Natural killer cell (primary cell): ENCODE measurements around the gene CFL2. TPM values are rescaled to one million over a fixed set of nuclear protein-coding genes. Genes with fewer than 3 reads are reported as not detected.

ENCODE experiments used
- ATAC-seq, 3 donors: fragments of 150-1000 bp in 2 of 3; fragments of 200-7000 bp in 1 of 3; cut with Tn5 transposase; 1 replicate in 1 of 3; 2 replicates in 2 of 3; pipeline ENCODE4 v1.10.0; 2021; ENCODE audit warnings: mild to moderate bottlenecking in 2 of 3, moderate library complexity in 2 of 3
- DNase-seq, 2 donors: peaks; one replicate each; pipeline versions ENCODE4 v3.0.0 to v3.0.0-alpha.2; 2013 to 2021; ENCODE audit warnings: mixed read lengths in 1 of 2
- H3K27ac ChIP-seq: one replicate; pipeline ENCODE4 v1.5.1; 2013; ENCODE audit warnings: mild to moderate bottlenecking, low read length
- H3K27me3 ChIP-seq: one replicate; pipeline ENCODE4 v1.6.1; 2013; ENCODE audit warnings: low read length; ENCODE audit not compliant: control insufficient read depth, insufficient read depth
- H3K36me3 ChIP-seq: one replicate; pipeline ENCODE4 v1.6.1; 2013; ENCODE audit warnings: low read length; ENCODE audit not compliant: control insufficient read depth, insufficient read depth
- H3K4me1 ChIP-seq: one replicate; pipeline ENCODE4 v1.6.1; 2013; ENCODE audit warnings: low read length; ENCODE audit not compliant: control insufficient read depth, insufficient read depth
- H3K4me3 ChIP-seq: one replicate; pipeline ENCODE4 v1.5.1; 2013; ENCODE audit warnings: low read length
- H3K9me3 ChIP-seq: one replicate; pipeline ENCODE4 v1.6.1; 2013; ENCODE audit warnings: low read length; ENCODE audit not compliant: control insufficient read depth, insufficient read depth
- H3K27ac Mint-ChIP-seq, 2 donors: one replicate each; pipeline ENCODE4 v1.8.0; 2022; ENCODE audit warnings: mild to moderate bottlenecking in 2 of 2, mixed read lengths in 2 of 2, moderate library complexity in 1 of 2
- H3K27me3 Mint-ChIP-seq, 2 donors: one replicate each; pipeline ENCODE4 v1.8.0; 2022; ENCODE audit warnings: low read depth in 2 of 2, mixed read lengths in 2 of 2
- H3K36me3 Mint-ChIP-seq: one replicate; pipeline ENCODE4 v1.8.0; 2022; ENCODE audit warnings: mixed read lengths
- H3K4me1 Mint-ChIP-seq, 2 donors: one replicate each; pipeline ENCODE4 v1.8.0; 2022; ENCODE audit warnings: mixed read lengths in 2 of 2
- H3K4me3 Mint-ChIP-seq: one replicate; pipeline ENCODE4 v1.8.0; 2022; ENCODE audit warnings: mild to moderate bottlenecking, moderate library complexity, mixed read lengths
- H3K9me3 Mint-ChIP-seq, 2 donors: one replicate each; pipeline ENCODE4 v1.8.0; 2022; ENCODE audit warnings: mixed read lengths in 2 of 2
- WGBS: methylation state at CpG from one replicate; pipeline ENCODE4 v1.1.7; 2013; ENCODE audit warnings: missing lambda C conversion rate; ENCODE audit not compliant: insufficient coverage; 5-methylcytosine and 5-hydroxymethylcytosine counted together
- intact Hi-C: fragments of 100-400 bp; cut with micrococcal nuclease; formaldehyde crosslinking; loops from one replicate; pipeline ENCODE4 v1.14.2; 2022
- total RNA-seq, 4 donors: library from RNA; stranded (reverse); fragments of 120-200 nt in 1 of 4; gene quantifications; one replicate each; pipeline versions ENCODE4 v1.2.3 to v1.2.4, GENCODE V29; 2013 to 2022
- TF ChIP-seq, protein P1 (sequence below): fragments of 200-600 bp; IDR thresholded peaks from one replicate; pipeline ENCODE4 v1.8.0; 2022; ENCODE audit warnings: antibody characterized with exemption

CFL2 gene
- total RNA-seq, 3 donors from 2014 or later (not counting 1 experiment from before 2014, with no cell fraction given): 22.5 to 30.3 (median 25.7) TPM

DNA sequence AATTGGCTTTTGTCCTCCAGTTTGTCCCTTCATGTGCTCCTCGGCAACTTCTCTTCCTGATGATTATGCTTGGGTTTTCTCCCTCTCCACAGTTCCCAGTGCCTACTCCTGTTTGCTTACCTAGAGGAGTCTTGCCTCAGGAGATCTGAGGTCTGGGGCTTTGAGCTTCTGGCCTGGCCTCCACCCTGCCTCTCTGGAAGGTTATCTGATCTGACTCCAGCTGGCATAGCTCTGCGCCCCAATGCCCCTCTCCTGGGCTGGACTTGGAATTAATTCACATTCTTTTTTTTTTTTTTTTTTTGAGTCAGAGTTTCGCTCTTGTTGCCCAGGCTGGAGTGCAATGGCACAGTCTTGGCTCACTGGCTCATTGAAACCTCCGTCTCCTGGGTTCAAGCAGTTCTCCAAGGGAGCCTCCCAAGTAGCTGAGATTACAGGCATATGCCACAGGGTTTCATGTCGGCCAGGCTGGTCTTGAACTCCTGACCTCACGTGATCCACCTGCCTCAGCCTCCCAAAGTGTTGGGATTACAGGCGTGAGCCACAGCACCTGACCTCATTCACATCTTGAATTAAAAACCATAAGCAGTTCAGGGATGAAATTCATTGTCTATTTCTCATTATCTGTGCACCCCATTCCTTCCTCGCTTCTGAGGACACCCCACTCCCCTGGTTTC is 33.5 kb downstream of the CFL2 start:
- no peak for ATAC-seq
- WGBS: 89% methylated on average over 8 of the region's 8 CpGs

DNA sequence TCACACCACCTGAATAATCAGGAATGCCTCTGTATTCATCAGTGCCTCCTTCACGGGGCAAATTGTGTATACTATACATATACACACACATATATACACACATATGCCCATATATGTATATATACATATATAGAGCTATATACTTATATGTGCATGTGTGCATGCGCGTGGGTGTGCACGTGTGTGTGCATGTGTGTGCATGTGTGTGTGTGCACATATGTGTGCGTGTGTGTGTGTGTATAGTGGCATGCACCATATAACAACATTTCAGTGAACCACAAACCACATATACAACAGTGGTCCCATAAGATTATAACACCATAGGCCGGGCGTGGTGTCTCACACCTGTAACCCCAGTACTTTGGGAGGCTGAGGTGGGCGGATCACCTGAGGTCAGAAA is 35.7 kb downstream of the CFL2 start:
- Histone ChIP-seq H3K4me1 (no peaks in the 10 kb centered on the region), H3K27ac (no peak overlapping the region), H3K27me3 (no peaks in the 10 kb centered on the region), H3K36me3 (no peaks in the 10 kb centered on the region), H3K9me3 (no peaks in the 10 kb centered on the region), H3K4me3 (no peak overlapping the region)
- no peak for DNase-seq
- H3K4me1 Mint-ChIP-seq: no peaks in the 10 kb centered on the region
- H3K36me3 Mint-ChIP-seq: no peaks in the 10 kb centered on the region
- H3K27me3 Mint-ChIP-seq: peaks cover 0 to 4% of the 10 kb centered on the region in 2 donors
- TF ChIP-seq, protein P1, sequence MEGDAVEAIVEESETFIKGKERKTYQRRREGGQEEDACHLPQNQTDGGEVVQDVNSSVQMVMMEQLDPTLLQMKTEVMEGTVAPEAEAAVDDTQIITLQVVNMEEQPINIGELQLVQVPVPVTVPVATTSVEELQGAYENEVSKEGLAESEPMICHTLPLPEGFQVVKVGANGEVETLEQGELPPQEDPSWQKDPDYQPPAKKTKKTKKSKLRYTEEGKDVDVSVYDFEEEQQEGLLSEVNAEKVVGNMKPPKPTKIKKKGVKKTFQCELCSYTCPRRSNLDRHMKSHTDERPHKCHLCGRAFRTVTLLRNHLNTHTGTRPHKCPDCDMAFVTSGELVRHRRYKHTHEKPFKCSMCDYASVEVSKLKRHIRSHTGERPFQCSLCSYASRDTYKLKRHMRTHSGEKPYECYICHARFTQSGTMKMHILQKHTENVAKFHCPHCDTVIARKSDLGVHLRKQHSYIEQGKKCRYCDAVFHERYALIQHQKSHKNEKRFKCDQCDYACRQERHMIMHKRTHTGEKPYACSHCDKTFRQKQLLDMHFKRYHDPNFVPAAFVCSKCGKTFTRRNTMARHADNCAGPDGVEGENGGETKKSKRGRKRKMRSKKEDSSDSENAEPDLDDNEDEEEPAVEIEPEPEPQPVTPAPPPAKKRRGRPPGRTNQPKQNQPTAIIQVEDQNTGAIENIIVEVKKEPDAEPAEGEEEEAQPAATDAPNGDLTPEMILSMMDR: no peak
- ATAC-seq: peak in 1 of 3 donors; percentile 14
- H3K9me3 Mint-ChIP-seq: no peaks in the 10 kb centered on the region
- H3K27ac Mint-ChIP-seq: no peak overlapping the region
- intact Hi-C loops: loop anchor here (10.0 kb wide), 1 partner anchor 236 kb away; no protein-coding TSS in a partner anchor
- WGBS: 86% methylated on average over 4 of the region's 8 CpGs
- H3K4me3 Mint-ChIP-seq: no peak overlapping the region

More for the DNA sequence above, 33.5 kb downstream of the CFL2 start:
- Mint-ChIP-seq H3K4me3 (no peak overlapping the region), H3K36me3 (no peaks in the 10 kb centered on the region), H3K9me3 (no peaks in the 10 kb centered on the region), H3K4me1 (no peaks in the 10 kb centered on the region), H3K27ac (no peak overlapping the region), H3K27me3 (peaks cover 4 to 8% of the 10 kb centered on the region in 2 donors)
- Histone ChIP-seq H3K36me3 (no peaks in the 10 kb centered on the region), H3K4me3 (no peak overlapping the region), H3K27ac (no peak overlapping the region), H3K27me3 (no peaks in the 10 kb centered on the region), H3K4me1 (no peaks in the 10 kb centered on the region), H3K9me3 (no peaks in the 10 kb centered on the region)
- TF ChIP-seq, protein P1: no peak
- intact Hi-C loops: no loop called here
- DNase-seq: no peak

DNA sequence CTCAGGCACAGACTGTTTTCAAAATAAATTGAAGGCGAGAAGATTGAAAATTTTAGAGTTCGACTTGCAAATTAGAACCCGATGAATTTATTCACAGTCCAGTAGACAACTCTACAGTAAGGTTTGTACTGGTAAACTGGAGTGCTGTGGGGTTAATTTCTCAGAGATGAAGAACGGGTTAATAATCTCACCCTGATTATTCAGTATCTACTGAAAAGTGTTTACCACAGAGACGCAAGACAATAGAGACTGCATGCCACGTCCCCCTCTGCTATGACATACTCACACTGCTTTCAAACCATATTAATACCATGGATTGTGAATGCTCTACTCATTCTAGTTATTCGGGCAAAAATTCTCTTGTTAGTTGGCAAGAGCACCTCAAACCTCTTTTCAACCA is 36.1 kb downstream of the CFL2 start:
- intact Hi-C loops: loop anchor here (10.0 kb wide), 1 partner anchor 236 kb away; no protein-coding TSS in a partner anchor
- Histone ChIP-seq H3K36me3 (no peaks in the 10 kb centered on the region), H3K27me3 (no peaks in the 10 kb centered on the region), H3K27ac (no peak overlapping the region), H3K9me3 (no peaks in the 10 kb centered on the region), H3K4me3 (no peak overlapping the region), H3K4me1 (no peaks in the 10 kb centered on the region)
- no peaks in the 10 kb centered on the region for H3K4me1 Mint-ChIP-seq
- H3K9me3 Mint-ChIP-seq: no peaks in the 10 kb centered on the region
- no peak for ATAC-seq
- no peak overlapping the region for H3K4me3 Mint-ChIP-seq
- H3K27ac Mint-ChIP-seq: no peak overlapping the region
- DNase-seq: no peak
- no peaks in the 10 kb centered on the region for H3K36me3 Mint-ChIP-seq
- 96% methylated on average over 7 of the region's 7 CpGs for WGBS
- H3K27me3 Mint-ChIP-seq: peaks cover 0 to 4% of the 10 kb centered on the region in 2 donors
- TF ChIP-seq, protein P1: no peak
